Effector memory CD4-positive, alpha-beta T cell (primary cell): ENCODE results near the gene TOM1L1.

Experiments used
- DNase-seq, 3 donors: peaks; one replicate each; pipeline ENCODE4 v3.0.0-alpha.2; 2020
- H3K27ac ChIP-seq: 2 replicates; pipeline ENCODE4 v1.7.0; 2013; ENCODE audit warnings: mild to moderate bottlenecking, low read length, moderate library complexity; ENCODE audit not compliant: insufficient read depth, poor library complexity, severe bottlenecking
- H3K27me3 ChIP-seq: replicated peaks from 2 replicates; pipeline ENCODE4 v1.7.0; 2013; ENCODE audit warnings: mild to moderate bottlenecking, low read length; ENCODE audit not compliant: insufficient read depth, control insufficient read depth, poor library complexity, severe bottlenecking
- H3K36me3 ChIP-seq: 2 replicates; pipeline ENCODE4 v1.7.0; 2013; ENCODE audit warnings: mild to moderate bottlenecking, low read length, moderate library complexity; ENCODE audit not compliant: control insufficient read depth, insufficient read depth
- H3K4me1 ChIP-seq: 2 replicates; pipeline ENCODE4 v1.7.0; 2013; ENCODE audit warnings: low read length, mild to moderate bottlenecking; ENCODE audit not compliant: control insufficient read depth, insufficient read depth, poor library complexity, severe bottlenecking
- H3K4me3 ChIP-seq: 2 replicates; pipeline ENCODE4 v1.7.0; 2013; ENCODE audit warnings: low read length, low read depth, mild to moderate bottlenecking; ENCODE audit not compliant: insufficient read depth, poor library complexity, severe bottlenecking
- H3K9me3 ChIP-seq: 2 replicates; pipeline ENCODE4 v1.7.0; 2013; ENCODE audit warnings: mild to moderate bottlenecking, low read length, moderate library complexity; ENCODE audit not compliant: control insufficient read depth

The TOM1L1 gene

DNA sequence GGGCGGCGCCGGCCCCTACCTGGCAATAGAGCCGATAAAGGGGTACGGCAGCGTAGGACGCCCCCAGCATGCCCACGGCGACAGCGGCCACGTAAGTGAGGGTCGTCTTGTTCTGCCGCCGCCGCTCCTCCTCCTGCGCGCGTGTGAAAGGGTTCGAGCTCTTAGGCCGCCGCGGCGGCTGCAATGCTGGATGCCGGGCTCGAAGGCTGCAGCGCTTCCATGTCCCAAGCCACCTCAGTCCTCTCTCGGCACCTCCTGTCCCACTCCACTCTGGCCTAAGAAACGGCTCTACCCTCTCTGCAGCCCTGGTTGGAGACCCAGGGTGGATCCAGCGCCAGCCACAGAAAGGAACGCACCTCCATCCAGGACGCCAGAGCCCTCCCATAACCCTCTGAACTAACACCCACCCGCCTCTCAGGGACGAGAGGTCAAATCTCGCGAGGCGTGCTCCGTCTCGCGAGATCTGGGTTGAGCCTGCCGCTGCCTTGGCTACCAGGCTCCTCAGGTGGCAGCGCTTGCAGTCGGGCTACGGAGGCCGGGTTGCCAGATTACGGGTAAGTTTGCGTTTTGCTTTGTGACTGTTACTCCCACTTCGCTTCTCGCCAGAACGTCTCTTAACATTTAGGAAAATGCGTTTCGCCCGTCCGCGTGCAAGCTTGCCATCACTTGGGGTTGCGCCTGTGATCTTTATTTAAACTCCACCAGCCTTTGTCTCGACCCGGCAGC, 67.8 kb downstream of the TOM1L1 start, which contains the start of the genes COX11 and STXBP4:
Gene COX11, minus strand, starts transcription at position 393 of the 726 bp plus-strand sequence. Its CDS starts 8 bp downstream, at position 385.
Gene STXBP4, plus strand, starts transcription at position 504 of the 726 bp plus-strand sequence. CDS start 17,455 bp downstream, outside the sequence.
- H3K27ac ChIP-seq = peak within 1 kb of the TSS; percentile 74
- H3K36me3 ChIP-seq = peaks cover 4% of the 10 kb centered on the region
- no peaks in the 10 kb centered on the region for H3K4me1 ChIP-seq
- no peaks in the 10 kb centered on the region for H3K27me3 ChIP-seq
- H3K4me3 ChIP-seq = peak within 1 kb of the TSS; percentile 79
- no peaks in the 10 kb centered on the region for H3K9me3 ChIP-seq
- peak; percentile 86 to 93 (median 91) for DNase-seq

DNA sequence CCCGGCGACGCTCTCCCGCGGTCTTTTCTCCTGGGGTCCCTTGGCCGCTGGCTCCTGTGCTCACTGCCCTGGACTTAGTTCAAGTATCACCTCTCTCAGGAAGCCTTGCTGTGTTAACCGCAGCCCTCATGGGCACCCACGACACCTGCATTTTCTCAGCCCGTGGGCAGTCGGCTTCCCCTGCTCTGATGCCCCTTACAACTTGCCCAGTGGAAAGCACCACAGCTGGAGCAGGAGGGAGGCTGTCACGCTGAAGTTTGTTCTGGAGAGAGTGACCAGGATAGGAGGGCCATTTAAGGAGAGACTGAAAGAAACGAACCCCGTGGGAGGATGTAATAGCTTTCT, 68.3 kb downstream of the TOM1L1 start:
- no peaks in the 10 kb centered on the region for H3K36me3 ChIP-seq
- H3K4me3 ChIP-seq = peak overlapping the region; percentile 79
- H3K27me3 ChIP-seq = no peaks in the 10 kb centered on the region
- H3K4me1 ChIP-seq = no peaks in the 10 kb centered on the region
- peak overlapping the region; percentile 74 for H3K27ac ChIP-seq
- H3K9me3 ChIP-seq = no peaks in the 10 kb centered on the region
- no peak for DNase-seq

DNA sequence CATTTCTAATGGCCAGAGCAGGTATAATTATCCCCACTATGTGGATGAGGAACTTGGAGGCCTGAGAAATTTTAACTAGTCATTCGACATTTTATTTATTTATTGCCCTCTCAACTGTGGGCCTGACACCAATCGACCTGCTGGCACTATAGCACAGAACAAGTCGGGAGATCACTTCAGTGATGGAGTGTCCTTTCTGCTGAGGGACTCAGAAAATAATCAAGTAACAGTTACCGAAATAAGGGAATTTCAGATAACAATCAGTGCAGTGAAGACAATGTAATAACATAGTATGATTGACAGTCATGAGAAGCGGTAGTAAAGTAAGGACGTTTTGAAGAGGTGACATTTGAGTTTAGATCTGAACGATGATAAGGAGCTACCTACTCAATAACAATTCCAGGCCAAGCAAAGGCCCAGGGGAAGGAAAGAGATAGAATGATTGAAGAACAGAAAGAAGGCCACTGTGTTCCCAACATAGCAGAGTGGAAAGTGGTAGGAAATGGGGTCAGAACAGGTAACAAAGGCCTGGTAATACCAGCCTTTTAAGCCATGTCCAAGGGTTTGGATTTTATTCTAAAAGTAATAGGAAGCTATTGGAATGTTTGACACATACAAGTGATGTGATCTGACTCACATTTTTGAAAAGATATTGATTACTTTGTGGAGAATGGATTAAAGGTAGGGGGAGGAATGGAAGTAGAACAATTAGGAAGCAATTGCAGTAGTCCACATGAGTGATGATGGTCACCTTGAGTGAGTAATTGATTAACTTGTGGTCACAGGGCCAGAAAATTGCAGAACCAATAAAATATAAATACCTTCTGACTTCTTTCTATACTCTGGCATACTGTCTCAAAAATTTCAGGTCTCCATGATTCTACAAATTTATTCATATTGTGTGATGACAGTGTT, 69.3 kb downstream of the TOM1L1 start:
- Histone ChIP-seq H3K9me3 (no peaks in the 10 kb centered on the region), H3K27me3 (no peaks in the 10 kb centered on the region), H3K4me3 (peak overlapping the region; percentile 79), H3K36me3 (no peaks in the 10 kb centered on the region), H3K4me1 (no peaks in the 10 kb centered on the region), H3K27ac (peak overlapping the region; percentile 74)
- DNase-seq = no peak

DNA sequence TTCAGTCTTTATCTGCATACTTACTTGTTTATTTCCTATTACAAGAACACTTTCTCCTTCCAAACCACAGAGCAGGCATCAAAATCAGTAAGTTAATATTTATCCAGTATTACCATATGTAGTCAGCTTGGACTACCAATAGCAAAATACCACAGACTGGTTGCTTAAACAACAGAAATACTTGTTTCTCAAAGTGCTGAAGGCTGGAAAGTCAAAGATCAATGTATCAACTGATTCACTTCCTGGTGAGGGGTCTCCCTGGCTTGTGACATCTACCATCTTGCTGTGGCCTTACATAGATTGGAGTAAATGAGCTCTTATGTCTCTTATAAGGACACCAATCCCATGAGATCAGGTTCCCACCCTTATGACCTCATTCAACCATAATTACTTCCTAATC, 70.5 kb downstream of the TOM1L1 start:
- Histone ChIP-seq H3K36me3 (no peaks in the 10 kb centered on the region), H3K9me3 (no peaks in the 10 kb centered on the region), H3K27me3 (no peaks in the 10 kb centered on the region), H3K27ac (no peak overlapping the region), H3K4me1 (no peaks in the 10 kb centered on the region), H3K4me3 (no peak overlapping the region)
- DNase-seq = no peak

DNA sequence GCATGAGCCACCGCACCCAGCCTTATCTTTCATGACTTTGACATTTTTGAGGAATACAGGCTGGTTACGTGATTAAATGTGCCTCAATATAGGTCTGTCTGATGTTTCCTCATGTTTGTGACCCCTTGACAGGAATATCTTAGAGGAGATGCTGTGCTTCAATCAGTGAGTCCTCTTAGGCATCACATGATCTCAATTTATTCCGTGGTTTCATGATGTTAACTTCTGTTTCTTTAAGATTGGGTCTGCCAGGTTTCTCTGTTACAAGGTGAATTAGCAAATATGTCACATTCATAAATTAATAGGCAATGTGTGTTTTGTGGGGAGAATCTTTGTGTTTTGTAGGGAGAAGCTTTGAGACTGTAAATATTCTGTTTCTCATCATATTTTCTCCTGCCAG, 71.2 kb downstream of the TOM1L1 start:
- DNase-seq = no peak
- H3K36me3 ChIP-seq = no peaks in the 10 kb centered on the region
- no peak overlapping the region for H3K4me3 ChIP-seq
- H3K27me3 ChIP-seq = no peaks in the 10 kb centered on the region
- H3K4me1 ChIP-seq = no peaks in the 10 kb centered on the region
- no peak overlapping the region for H3K27ac ChIP-seq
- no peaks in the 10 kb centered on the region for H3K9me3 ChIP-seq

DNA sequence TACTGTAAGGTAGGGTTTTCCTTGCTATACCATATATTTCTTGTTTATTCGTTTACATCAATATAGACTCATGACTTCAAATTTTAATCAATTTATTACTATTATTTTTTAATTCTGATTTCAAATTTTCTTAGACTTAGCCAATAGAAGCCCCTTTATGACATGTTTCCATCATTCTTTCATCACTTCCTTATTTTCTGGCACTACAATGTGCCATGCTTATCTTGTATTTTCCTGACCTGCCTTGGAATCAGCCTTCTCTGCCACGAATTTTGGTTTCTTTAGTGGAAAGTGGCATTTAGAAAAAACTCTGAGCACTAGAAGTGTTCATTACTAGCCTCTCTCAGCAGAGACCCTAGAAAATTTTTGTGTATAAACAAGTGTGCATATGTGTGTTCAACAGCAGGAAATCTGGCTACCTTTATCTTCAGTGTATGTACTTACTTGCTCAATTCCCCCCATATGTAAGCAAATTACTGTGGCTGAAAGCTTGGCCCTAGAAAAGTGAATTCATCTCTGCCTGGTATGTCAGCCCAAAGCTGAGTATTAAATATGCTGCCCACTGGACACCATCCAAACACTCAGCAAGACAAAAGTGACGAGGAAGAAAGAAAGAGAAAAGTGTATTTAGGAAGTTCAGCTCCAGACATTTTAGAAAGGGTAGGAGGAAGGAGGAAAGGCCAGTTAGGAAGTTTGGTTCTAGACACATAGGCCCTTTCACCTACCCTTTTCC, 71.9 kb downstream of the TOM1L1 start:
- Histone ChIP-seq H3K4me1 (no peaks in the 10 kb centered on the region), H3K27me3 (no peaks in the 10 kb centered on the region), H3K36me3 (no peaks in the 10 kb centered on the region), H3K4me3 (no peak overlapping the region), H3K27ac (no peak overlapping the region), H3K9me3 (no peaks in the 10 kb centered on the region)
- DNase-seq = no peak

DNA sequence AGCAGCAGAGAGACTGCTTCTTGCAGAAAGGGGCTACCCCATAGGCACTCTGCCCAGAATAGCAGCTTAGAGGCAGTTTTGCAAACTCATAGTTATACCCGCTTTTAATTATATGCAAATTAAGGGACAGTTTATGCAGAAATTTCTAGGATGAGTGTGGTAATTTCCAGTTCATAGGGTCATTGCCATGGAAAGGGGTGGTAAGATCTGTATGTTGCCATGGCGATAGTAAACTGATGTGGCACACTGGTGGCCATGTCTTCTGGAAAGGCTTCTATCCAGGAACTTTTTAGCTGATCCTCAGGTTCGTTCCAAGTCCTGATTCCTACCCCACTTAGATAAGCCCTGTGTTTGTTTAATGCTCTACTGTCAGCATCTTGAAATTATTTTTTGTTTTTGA, 74.1 kb downstream of the TOM1L1 start:
- no peaks in the 10 kb centered on the region for H3K9me3 ChIP-seq
- no peak overlapping the region for H3K27ac ChIP-seq
- H3K4me1 ChIP-seq = no peaks in the 10 kb centered on the region
- H3K36me3 ChIP-seq = no peaks in the 10 kb centered on the region
- DNase-seq = no peak
- H3K4me3 ChIP-seq = no peak overlapping the region
- H3K27me3 ChIP-seq = no peaks in the 10 kb centered on the region

DNA sequence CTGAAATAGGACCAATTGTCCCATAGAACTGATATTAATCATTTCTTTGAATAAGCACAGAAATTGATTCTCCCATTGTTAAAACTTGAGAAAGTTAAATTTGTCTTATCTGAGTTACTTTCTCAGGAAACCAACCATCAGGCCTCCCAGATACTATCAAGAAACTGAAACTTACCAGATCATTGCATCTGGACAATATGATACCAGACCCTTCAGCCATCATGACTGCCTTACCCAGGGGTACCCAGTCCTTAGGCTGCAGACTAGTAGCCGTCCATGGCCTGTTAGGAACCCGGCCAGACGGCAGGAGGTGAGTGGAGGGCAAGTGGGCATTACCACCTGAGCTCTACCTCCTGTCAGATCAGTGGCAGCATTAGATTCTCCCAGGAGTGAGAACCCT, 75.7 kb downstream of the TOM1L1 start:
- Histone ChIP-seq H3K27ac (no peak overlapping the region), H3K36me3 (no peaks in the 10 kb centered on the region)

DNA sequence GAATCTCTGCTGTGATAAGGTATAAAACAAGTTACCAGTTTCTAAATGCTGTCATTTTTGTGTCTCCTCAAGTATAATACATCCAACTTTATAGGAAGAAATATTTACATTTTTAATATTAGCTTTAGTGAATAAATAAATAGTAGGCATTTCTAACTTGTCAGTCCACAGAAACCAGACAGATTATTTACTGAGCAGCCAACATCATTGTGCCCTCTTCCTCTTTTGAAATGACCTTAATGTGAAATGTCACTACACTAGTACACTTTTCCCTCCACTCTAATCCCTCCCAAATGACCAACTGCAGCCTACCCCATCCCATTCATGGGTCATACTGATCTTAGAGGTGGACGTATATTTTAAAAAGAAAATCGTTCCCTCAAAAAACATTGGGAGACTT, 77.1 kb downstream of the TOM1L1 start:
- Histone ChIP-seq H3K27ac (no peak overlapping the region), H3K4me1 (no peaks in the 10 kb centered on the region), H3K9me3 (peaks cover 6% of the 10 kb centered on the region), H3K36me3 (no peaks in the 10 kb centered on the region), H3K4me3 (no peak overlapping the region), H3K27me3 (no peaks in the 10 kb centered on the region)
- DNase-seq = no peak

More for the DNA sequence above, 75.7 kb downstream of the TOM1L1 start:
- H3K4me3 ChIP-seq = no peak overlapping the region
- no peak for DNase-seq
- H3K27me3 ChIP-seq = no peaks in the 10 kb centered on the region
- no peaks in the 10 kb centered on the region for H3K4me1 ChIP-seq
- H3K9me3 ChIP-seq = peaks cover 6% of the 10 kb centered on the region
